Ascending aorta (tissue), 2 donors: ENCODE results near the gene BUD13. TPM values are rescaled to one million over a fixed set of nuclear protein-coding genes. Genes with fewer than 3 reads are reported as not detected.

Experiments used
- DNase-seq, 2 donors: peaks; one replicate each; pipeline ENCODE4 v3.0.0-alpha.2; 2019; ENCODE audit warnings: low spot score in 2 of 2
- H3K27ac ChIP-seq, 2 donors: fragments of 200-600 bp; sonication (generic); one replicate each; pipeline ENCODE4 v1.5.1; 2016 to 2017; ENCODE audit warnings: mild to moderate bottlenecking in 1 of 2
- H3K27me3 ChIP-seq: fragments of 200-600 bp; sonication (generic); one replicate; pipeline ENCODE4 v1.5.1; 2017
- H3K36me3 ChIP-seq, 2 donors: fragments of 200-600 bp; sonication (generic); one replicate each; pipeline ENCODE4 v1.5.1; 2016
- H3K4me1 ChIP-seq, 2 donors: fragments of 200-600 bp; sonication (generic); one replicate each; pipeline ENCODE4 v1.5.1; 2016 to 2017; ENCODE audit warnings: mild to moderate bottlenecking in 1 of 2
- H3K4me3 ChIP-seq, 2 donors: fragments of 200-600 bp; sonication (generic); one replicate each; pipeline ENCODE4 v1.5.1; 2016 to 2017; ENCODE audit warnings: mild to moderate bottlenecking in 1 of 2
- H3K9me3 ChIP-seq, 2 donors: fragments of 200-600 bp; sonication (generic); one replicate each; pipeline ENCODE4 v1.5.1; 2016
- intact Hi-C: fragments of 100-400 bp; cut with DNase I; formaldehyde crosslinking; loops from one replicate; pipeline ENCODE4 v1.15.1; 2023
- total RNA-seq: library from RNA; depleted of rRNA; stranded (reverse); fragments of >200 nt; gene quantifications from one replicate; pipeline ENCODE4 v1.1.0, GENCODE V29; 2016
- TF ChIP-seq, protein P1 (sequence below), 3 experiments: fragments of 200-600 bp in 2 of 3; fragments of 450-650 bp in 1 of 3; sonication (generic) in 2 of 3; IDR thresholded peaks; one replicate each; pipeline ENCODE4 v1.5.1; 2016 to 2019; ENCODE audit warnings: antibody characterized with exemption in 3 of 3, mild to moderate bottlenecking in 1 of 3, moderate library complexity in 1 of 3

BUD13 gene
- total RNA-seq, 1 donor from 2014 or later, result 23.9 TPM

DNA sequence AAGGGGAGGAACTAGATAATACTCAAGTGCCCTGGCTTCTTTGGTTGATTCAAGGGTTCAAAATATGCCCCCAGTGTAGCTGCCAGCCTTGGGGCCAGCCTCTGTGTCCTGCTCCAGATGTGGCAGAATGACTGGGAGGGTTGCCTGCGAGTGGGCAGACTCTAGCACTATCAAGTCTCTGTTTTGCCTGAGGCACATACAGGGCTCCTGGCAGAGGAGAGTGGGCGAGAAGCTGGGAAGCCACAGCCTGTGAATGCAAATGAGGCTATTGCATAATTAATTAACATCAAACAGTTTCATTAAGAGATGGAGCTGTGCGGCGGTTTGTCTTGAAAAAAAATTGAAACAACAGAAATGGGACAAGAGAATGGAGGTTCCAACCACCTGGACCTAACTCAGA, 50.8 kb downstream of the BUD13 start:
- no peak for DNase-seq
- no peak overlapping the region for H3K4me3 ChIP-seq
- no peaks in the 10 kb centered on the region for H3K9me3 ChIP-seq
- no peaks in the 10 kb centered on the region for H3K4me1 ChIP-seq
- H3K27ac ChIP-seq, result no peak overlapping the region
- intact Hi-C loops, result no loop called here
- TF ChIP-seq, protein P1, sequence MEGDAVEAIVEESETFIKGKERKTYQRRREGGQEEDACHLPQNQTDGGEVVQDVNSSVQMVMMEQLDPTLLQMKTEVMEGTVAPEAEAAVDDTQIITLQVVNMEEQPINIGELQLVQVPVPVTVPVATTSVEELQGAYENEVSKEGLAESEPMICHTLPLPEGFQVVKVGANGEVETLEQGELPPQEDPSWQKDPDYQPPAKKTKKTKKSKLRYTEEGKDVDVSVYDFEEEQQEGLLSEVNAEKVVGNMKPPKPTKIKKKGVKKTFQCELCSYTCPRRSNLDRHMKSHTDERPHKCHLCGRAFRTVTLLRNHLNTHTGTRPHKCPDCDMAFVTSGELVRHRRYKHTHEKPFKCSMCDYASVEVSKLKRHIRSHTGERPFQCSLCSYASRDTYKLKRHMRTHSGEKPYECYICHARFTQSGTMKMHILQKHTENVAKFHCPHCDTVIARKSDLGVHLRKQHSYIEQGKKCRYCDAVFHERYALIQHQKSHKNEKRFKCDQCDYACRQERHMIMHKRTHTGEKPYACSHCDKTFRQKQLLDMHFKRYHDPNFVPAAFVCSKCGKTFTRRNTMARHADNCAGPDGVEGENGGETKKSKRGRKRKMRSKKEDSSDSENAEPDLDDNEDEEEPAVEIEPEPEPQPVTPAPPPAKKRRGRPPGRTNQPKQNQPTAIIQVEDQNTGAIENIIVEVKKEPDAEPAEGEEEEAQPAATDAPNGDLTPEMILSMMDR (IDR thresholded peaks at IDR 0.05), result no peak
- H3K36me3 ChIP-seq, result no peaks in the 10 kb centered on the region
- no peaks in the 10 kb centered on the region for H3K27me3 ChIP-seq

DNA sequence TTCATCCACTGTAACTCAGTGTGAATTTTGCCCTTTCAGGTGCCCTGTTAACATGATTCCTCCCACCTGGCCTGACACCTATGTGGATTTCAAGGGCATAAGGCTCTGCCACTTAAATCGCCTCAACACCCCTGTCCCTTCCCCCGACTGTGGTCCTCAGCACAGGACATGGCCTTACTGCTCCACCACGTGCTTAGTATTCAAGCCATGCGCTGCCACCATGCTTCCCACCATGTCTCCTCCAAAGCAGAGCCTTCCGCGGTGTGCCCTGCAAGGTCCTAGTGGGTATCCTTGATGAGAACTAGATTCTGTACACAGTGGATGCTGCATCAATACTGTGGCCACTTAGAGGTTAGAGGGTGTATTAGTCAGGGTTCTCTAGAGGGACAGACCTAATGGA, 51.9 kb downstream of the BUD13 start:
- no peaks in the 10 kb centered on the region for H3K36me3 ChIP-seq
- no peak overlapping the region for H3K27ac ChIP-seq
- H3K27me3 ChIP-seq, result no peaks in the 10 kb centered on the region
- DNase-seq, result no peak
- H3K4me3 ChIP-seq, result no peak overlapping the region
- TF ChIP-seq, protein P1 (IDR thresholded peaks at IDR 0.05), result no peak
- no peaks in the 10 kb centered on the region for H3K9me3 ChIP-seq
- no peaks in the 10 kb centered on the region for H3K4me1 ChIP-seq
- intact Hi-C loops, result no loop called here

DNA sequence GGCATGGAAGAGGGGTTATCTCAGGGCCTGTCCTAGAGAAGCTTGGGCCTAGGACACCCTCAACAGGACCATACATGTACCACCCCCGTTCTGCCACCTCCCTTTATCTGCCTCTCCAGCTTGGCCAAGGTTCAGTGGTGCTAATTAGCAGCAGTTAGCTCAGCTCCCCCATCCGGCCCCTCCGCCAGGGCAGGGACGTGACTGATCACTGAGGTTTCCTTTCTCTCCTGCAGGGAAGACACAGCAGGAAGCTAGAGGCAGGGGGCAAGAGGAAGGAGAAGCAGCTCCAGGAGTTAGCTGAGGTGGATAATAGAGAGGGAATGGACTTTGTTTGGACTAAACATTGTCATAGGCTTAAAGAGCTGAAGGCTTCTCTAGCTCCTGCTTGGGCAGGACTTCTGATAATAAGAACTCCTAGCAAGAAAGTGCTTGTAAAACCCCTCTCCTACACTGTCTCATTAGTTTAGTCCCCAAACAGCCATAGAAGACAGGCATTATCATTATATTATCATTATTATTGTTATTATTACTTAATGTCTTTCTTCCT, 53.8 kb downstream of the BUD13 start:
- Histone ChIP-seq H3K9me3 (no peaks in the 10 kb centered on the region), H3K27ac (no peak overlapping the region), H3K27me3 (no peaks in the 10 kb centered on the region), H3K4me1 (no peaks in the 10 kb centered on the region), H3K4me3 (no peak overlapping the region), H3K36me3 (no peaks in the 10 kb centered on the region)
- TF ChIP-seq, protein P1 (IDR thresholded peaks at IDR 0.05), result no peak
- no peak for DNase-seq
- intact Hi-C loops, result no loop called here

DNA sequence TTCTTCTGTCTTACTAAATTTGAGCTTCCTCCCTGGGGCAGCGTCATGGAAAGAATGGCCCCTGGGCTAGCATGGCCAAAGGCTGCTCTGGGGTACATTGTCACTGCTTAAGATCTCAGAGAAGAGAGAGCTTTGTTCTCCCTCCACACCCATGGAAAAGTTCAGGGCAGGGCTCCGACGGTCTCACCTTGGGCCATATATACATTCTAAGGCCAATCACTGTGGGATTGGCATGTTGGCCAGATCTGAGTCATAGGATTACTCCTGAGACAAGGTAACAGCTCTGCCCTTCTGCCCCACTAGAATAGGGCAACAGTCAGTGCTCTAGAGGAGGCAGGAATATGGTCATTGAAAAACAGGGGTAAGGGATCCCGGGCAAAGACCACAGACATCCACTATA, 56.2 kb downstream of the BUD13 start:
- Histone ChIP-seq H3K27me3 (no peaks in the 10 kb centered on the region), H3K4me1 (no peaks in the 10 kb centered on the region), H3K27ac (no peak overlapping the region), H3K9me3 (no peaks in the 10 kb centered on the region), H3K4me3 (no peak overlapping the region), H3K36me3 (no peaks in the 10 kb centered on the region)
- intact Hi-C loops, result no loop called here
- no peak for DNase-seq
- TF ChIP-seq, protein P1 (IDR thresholded peaks at IDR 0.05), result no peak

DNA sequence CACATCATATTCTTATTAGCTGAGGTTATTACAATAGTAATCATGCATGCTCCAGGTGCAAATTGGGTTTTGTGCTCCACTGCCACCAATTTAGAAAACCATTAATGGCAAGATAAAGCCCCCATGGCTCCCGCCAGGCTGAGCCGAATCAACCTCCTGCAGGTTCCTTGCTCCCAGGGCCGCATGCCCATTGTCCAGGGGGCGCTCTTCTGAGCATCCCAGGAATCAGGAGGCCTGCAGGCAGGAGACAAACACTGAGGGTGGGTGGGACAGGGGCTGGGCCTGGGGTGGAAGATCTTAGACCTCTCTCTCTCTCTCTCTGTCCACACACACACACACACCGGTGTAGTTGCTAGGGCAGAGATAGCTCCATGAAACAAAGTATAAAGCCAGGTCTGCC, 57.4 kb downstream of the BUD13 start:
- H3K36me3 ChIP-seq, result no peaks in the 10 kb centered on the region
- TF ChIP-seq, protein P1 (IDR thresholded peaks at IDR 0.05), result no peak
- H3K4me1 ChIP-seq, result no peaks in the 10 kb centered on the region
- H3K4me3 ChIP-seq, result no peak overlapping the region
- no peak overlapping the region for H3K27ac ChIP-seq
- H3K9me3 ChIP-seq, result no peaks in the 10 kb centered on the region
- no peaks in the 10 kb centered on the region for H3K27me3 ChIP-seq
- no peak for DNase-seq
- intact Hi-C loops, result no loop called here

DNA sequence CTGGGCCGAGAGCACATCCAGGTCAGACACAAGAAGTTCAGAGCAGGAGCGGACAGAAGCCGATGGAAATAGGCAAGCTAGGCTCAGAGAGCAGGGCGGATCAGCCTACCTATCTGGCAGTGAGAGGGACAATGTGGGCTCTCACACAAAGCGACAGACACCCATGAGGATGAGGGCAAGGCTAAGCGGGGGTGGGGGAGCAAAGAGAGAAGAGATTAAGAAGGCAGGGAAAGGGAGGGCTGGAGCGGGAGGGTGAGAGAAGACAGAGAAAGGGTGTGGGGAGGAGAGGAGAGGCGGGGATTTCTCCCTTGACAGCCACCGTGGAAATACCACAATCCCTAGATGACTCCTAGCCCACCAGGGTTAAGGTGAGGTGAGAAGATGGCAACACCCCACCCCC, 57.9 kb downstream of the BUD13 start:
- intact Hi-C loops, result no loop called here

More for the DNA sequence above, 57.9 kb downstream of the BUD13 start:
- no peaks in the 10 kb centered on the region for H3K4me1 ChIP-seq
- TF ChIP-seq, protein P1 (IDR thresholded peaks at IDR 0.05), result no peak
- no peaks in the 10 kb centered on the region for H3K27me3 ChIP-seq
- no peak for DNase-seq
- no peaks in the 10 kb centered on the region for H3K9me3 ChIP-seq
- no peak overlapping the region for H3K4me3 ChIP-seq
- no peak overlapping the region for H3K27ac ChIP-seq
- no peaks in the 10 kb centered on the region for H3K36me3 ChIP-seq
